ENCODE results near the gene SPACA7.

SPACA7 gene

DNA sequence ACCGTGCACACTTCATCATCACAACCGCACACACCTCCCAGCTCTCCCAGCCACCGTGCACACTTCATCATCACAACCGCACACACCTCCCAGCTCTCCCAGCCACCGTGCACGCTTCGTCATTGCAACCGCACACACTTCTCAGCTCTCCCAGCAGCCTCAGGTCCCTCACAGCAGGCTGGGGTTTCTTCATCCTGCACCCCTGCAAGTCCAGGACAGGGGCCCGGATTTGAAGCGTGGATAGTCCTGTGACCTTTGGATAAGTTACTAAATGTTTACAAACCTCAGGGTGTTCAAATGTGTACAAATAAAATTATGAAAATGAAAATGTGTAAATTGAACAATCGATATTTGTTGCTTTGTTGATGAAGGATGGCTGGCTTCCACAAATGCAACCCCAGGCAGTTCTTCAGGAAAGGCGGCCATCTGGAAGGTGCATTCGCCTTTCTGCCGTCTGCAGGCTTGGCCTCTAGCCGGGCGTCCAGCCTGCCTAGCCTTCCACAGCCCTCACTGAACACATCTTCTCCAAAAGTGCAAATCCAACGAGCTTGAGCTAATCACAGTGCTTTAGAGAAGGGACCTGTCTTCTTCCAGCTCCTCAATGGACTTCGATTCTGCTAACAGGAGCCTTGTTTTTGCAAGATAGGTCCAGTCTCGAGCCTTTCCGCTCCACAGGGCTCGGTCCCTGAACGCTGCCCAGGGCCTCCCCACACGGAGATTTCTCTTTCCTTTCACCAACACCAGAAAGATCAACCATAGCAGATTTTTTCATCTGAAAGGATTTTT lies 74.2 kb downstream of the SPACA7 start:
- Histone ChIP-seq H3K9ac (ENCODE audit: low read length in 5 of 5) (no peak overlapping the region), H3K4me1 (ENCODE audit: control insufficient read depth in 5 of 5, insufficient read depth in 5 of 5, low read length in 5 of 5) (no peaks in the 10 kb centered on the region), H3K9me3 (ENCODE audit: control insufficient read depth in 5 of 5, low read length in 5 of 5) (no peaks in the 10 kb centered on the region), H3K27me3 (ENCODE audit: control insufficient read depth in 5 of 5, insufficient read depth in 4 of 5, low read length in 5 of 5) (peaks cover 13 to 32% (median 23%) of the 10 kb centered on the region in 5 donors), H3K36me3 (ENCODE audit: control insufficient read depth in 5 of 5, insufficient read depth in 5 of 5, low read length in 5 of 5) (no peaks in the 10 kb centered on the region), H3K4me3 (ENCODE audit: low read depth in 1 of 5, low read length in 5 of 5) (no peak overlapping the region), H3K27ac (ENCODE audit: low read depth, low read length) (no peak overlapping the region)

DNA sequence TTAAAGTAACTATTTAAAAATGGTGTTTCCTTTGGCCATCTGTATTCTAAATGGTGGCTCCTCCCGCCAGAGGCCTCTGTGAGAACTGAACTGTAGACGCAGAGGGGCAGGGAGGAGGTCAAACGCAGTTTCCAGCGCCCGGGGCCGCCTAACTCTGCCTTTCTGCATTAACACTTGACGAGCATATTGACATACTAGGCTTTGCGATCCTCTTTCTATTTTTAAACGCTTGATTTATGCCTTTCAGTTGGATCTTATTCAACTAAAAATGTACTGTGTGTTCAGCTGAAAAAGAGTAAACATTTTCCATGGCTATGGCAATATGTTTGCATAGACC lies 74.7 kb downstream of the SPACA7 start:
- H3K27me3 ChIP-seq (ENCODE audit: control insufficient read depth in 5 of 5, insufficient read depth in 4 of 5, low read length in 5 of 5), result peaks cover 10 to 32% (median 19%) of the 10 kb centered on the region in 5 donors
- no peaks in the 10 kb centered on the region for H3K9me3 ChIP-seq (ENCODE audit: control insufficient read depth in 5 of 5, low read length in 5 of 5)
- H3K36me3 ChIP-seq (ENCODE audit: control insufficient read depth in 5 of 5, insufficient read depth in 5 of 5, low read length in 5 of 5), result no peaks in the 10 kb centered on the region
- no peak overlapping the region for H3K4me3 ChIP-seq (ENCODE audit: low read depth in 1 of 5, low read length in 5 of 5)
- H3K4me1 ChIP-seq (ENCODE audit: control insufficient read depth in 5 of 5, insufficient read depth in 5 of 5, low read length in 5 of 5), result no peaks in the 10 kb centered on the region
- no peak overlapping the region for H3K27ac ChIP-seq (ENCODE audit: low read depth, low read length)
- no peak overlapping the region for H3K9ac ChIP-seq (ENCODE audit: low read length in 5 of 5)

DNA sequence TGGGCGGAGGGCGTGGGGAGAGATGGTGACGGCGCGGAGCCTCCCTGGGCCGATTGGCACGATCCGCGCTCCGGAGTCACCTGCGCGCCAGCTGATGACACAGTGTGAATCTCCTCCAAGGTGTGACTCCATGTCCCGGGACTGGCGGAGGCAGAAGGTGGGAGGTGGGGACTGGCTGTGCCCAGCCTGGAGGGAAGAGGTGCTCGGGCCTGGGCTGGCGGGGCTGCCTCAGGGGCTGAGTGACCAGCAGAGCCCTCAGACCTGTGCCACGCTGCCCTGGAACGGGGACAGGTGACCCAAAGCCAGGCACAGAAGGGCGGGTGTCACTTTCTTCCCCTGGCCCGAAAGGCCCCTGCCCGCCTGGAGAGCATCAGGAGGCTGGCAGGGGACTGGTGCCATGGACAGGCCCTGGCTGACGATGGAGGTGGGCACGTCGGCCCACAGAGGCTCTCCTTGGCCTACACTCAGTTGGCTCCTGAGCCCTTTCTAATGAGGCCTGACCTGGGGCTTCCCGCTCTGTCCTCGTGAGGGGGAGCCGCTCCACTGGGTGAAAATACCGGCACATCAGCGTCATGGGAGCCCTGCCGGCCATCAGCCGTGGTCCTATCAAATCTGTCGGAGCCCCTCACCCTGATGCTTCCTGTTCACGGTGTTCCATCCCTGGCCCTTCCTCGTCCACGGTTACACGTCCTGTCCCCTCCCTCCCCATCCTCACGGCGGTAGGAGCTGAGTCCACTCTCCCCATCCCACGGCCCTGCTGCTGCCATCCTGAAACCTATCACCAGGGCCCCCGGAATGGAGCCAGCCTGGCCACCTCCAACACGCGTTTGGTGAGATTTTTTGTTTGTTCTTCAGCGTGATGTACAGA lies 75.6 kb downstream of the SPACA7 start:
- Histone ChIP-seq H3K4me3 (ENCODE audit: low read depth in 1 of 5, low read length in 5 of 5) (no peak overlapping the region), H3K27me3 (ENCODE audit: control insufficient read depth in 5 of 5, insufficient read depth in 4 of 5, low read length in 5 of 5) (peaks cover 8 to 30% (median 15%) of the 10 kb centered on the region in 5 donors), H3K9ac (ENCODE audit: low read length in 5 of 5) (no peak overlapping the region), H3K27ac (ENCODE audit: low read depth, low read length) (no peak overlapping the region), H3K36me3 (ENCODE audit: control insufficient read depth in 5 of 5, insufficient read depth in 5 of 5, low read length in 5 of 5) (no peaks in the 10 kb centered on the region), H3K9me3 (ENCODE audit: control insufficient read depth in 5 of 5, low read length in 5 of 5) (peaks cover 0 to 5% (median 0%) of the 10 kb centered on the region in 5 donors), H3K4me1 (ENCODE audit: control insufficient read depth in 5 of 5, insufficient read depth in 5 of 5, low read length in 5 of 5) (no peaks in the 10 kb centered on the region)

DNA sequence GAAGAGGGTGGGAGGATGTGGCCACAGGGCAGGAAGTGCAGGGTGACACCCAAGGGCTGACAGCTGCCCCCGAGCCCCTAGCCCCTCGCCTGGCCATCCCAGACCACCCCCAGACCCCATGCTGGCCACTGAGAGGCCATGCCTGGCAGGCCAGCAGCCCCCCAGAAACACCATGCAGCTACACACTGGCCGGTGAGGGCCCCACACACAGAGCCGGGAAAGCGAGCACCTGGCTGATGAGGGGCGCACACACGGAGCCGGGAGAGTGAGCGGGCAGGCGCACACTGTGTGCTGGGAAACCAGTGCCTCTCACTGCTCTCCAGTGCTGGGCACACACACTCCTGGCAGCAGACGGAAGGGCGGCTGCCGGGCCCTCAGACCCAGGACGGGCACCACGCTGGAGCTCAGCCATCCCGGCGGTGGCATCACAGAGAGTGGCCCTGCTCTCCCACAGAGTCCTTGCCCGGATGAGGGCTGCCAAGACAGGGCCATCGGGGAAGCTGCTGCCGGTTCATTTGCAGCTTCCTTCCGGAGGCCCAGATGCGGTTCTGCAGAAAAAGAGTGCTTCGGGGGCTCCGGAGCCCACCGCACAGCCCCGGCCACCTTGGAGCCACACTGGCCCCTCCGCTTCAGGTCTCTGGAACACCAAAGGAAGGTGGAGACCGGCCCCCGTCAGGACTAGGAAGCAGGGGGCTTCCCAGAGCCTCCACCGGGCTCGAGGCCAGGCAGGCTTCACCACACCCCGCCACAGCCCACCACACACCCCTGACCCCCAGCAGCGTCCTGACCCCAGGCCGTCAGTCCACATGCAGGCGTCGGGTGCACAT lies 76.4 kb downstream of the SPACA7 start:
- H3K9ac ChIP-seq (ENCODE audit: low read length in 5 of 5), result no peak overlapping the region
- H3K9me3 ChIP-seq (ENCODE audit: control insufficient read depth in 5 of 5, low read length in 5 of 5), result peaks cover 0 to 5% (median 0%) of the 10 kb centered on the region in 5 donors
- no peaks in the 10 kb centered on the region for H3K4me1 ChIP-seq (ENCODE audit: control insufficient read depth in 5 of 5, insufficient read depth in 5 of 5, low read length in 5 of 5)
- H3K27me3 ChIP-seq (ENCODE audit: control insufficient read depth in 5 of 5, insufficient read depth in 4 of 5, low read length in 5 of 5), result peaks cover 6 to 29% (median 14%) of the 10 kb centered on the region in 5 donors
- no peak overlapping the region for H3K27ac ChIP-seq (ENCODE audit: low read depth, low read length)
- H3K36me3 ChIP-seq (ENCODE audit: control insufficient read depth in 5 of 5, insufficient read depth in 5 of 5, low read length in 5 of 5), result no peaks in the 10 kb centered on the region
- no peak overlapping the region for H3K4me3 ChIP-seq (ENCODE audit: low read depth in 1 of 5, low read length in 5 of 5)

DNA sequence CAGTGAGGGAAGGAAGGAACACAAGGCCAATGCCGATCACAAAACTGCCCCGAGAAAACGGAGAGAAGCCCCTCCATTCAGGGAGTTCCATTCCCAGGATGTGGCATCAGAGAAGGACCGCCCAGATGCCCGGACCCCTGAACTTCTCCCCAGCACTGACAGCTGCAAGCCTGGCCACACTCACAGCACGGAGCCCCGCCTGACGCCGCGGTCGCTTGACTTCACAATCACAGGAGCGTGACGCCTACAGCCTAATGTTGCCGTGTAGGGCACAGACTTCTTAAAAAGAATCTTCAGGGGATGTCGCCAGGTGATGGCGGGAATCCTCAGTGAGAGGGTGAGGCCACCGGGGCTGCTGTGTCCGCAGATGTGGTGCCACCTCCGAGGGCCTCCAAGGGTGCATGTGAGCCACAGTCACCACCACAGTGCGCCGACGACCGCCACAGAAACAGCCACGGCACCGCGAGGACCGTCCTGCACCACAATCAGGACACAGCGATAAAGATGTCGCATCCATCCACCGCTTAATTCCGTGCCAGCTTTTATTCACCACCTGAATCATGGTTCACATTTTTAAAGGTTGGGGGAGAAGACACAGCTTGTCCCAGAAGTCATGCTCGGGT lies 77.2 kb downstream of the SPACA7 start:
- H3K9ac ChIP-seq (ENCODE audit: low read length in 5 of 5), result no peak overlapping the region
- H3K27ac ChIP-seq (ENCODE audit: low read depth, low read length), result no peak overlapping the region
- H3K9me3 ChIP-seq (ENCODE audit: control insufficient read depth in 5 of 5, low read length in 5 of 5), result peaks cover 0 to 5% (median 0%) of the 10 kb centered on the region in 5 donors
- H3K4me3 ChIP-seq (ENCODE audit: low read depth in 1 of 5, low read length in 5 of 5), result no peak overlapping the region
- H3K36me3 ChIP-seq (ENCODE audit: control insufficient read depth in 5 of 5, insufficient read depth in 5 of 5, low read length in 5 of 5), result no peaks in the 10 kb centered on the region
- peaks cover 4 to 24% (median 14%) of the 10 kb centered on the region in 5 donors for H3K27me3 ChIP-seq (ENCODE audit: control insufficient read depth in 5 of 5, insufficient read depth in 4 of 5, low read length in 5 of 5)
- H3K4me1 ChIP-seq (ENCODE audit: control insufficient read depth in 5 of 5, insufficient read depth in 5 of 5, low read length in 5 of 5), result no peaks in the 10 kb centered on the region

DNA sequence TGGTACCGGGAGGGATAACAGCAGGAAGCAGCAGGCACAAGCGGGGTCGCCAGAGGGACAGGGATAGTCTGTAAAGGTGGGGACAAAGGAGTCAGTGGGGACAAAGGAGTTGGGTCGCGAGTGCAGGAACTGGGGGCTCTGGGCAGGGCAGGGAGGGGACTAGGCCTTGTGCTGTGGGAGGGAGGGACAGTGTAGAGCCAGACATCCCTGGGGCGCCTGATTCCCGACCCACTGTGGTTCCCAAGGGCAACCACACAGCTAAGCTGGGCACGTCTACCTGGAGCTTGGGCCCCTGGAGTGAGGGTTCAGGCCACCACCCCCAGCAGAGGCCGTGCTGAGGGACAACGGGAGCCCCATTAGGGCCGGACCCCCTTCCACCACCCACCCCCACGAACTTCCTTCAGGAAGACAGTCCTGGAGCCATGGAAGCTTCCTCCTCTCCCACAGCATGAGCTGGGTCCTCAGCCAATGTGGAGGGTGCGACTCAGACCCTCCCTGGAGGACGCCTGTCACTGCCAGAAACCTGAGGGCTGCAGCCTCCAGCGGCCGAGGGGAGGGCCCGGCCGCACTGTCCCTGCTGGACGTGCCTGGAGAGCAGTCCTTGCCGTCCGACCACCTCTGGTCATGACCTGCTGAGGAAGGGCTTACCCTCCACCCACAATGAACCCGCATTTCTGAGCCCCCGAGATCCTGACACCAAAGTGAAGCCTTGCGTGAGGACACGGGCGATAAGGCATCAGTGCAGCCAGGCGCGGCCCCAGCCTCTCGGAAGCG lies 77.9 kb downstream of the SPACA7 start:
- H3K27me3 ChIP-seq (ENCODE audit: control insufficient read depth in 5 of 5, insufficient read depth in 4 of 5, low read length in 5 of 5), result peaks cover 0 to 22% (median 11%) of the 10 kb centered on the region in 5 donors
- H3K36me3 ChIP-seq (ENCODE audit: control insufficient read depth in 5 of 5, insufficient read depth in 5 of 5, low read length in 5 of 5), result no peaks in the 10 kb centered on the region
- H3K4me1 ChIP-seq (ENCODE audit: control insufficient read depth in 5 of 5, insufficient read depth in 5 of 5, low read length in 5 of 5), result no peaks in the 10 kb centered on the region
- no peak overlapping the region for H3K4me3 ChIP-seq (ENCODE audit: low read depth in 1 of 5, low read length in 5 of 5)
- peaks cover 0 to 5% (median 3%) of the 10 kb centered on the region in 5 donors for H3K9me3 ChIP-seq (ENCODE audit: control insufficient read depth in 5 of 5, low read length in 5 of 5)
- H3K9ac ChIP-seq (ENCODE audit: low read length in 5 of 5), result no peak overlapping the region
- no peak overlapping the region for H3K27ac ChIP-seq (ENCODE audit: low read depth, low read length)

DNA sequence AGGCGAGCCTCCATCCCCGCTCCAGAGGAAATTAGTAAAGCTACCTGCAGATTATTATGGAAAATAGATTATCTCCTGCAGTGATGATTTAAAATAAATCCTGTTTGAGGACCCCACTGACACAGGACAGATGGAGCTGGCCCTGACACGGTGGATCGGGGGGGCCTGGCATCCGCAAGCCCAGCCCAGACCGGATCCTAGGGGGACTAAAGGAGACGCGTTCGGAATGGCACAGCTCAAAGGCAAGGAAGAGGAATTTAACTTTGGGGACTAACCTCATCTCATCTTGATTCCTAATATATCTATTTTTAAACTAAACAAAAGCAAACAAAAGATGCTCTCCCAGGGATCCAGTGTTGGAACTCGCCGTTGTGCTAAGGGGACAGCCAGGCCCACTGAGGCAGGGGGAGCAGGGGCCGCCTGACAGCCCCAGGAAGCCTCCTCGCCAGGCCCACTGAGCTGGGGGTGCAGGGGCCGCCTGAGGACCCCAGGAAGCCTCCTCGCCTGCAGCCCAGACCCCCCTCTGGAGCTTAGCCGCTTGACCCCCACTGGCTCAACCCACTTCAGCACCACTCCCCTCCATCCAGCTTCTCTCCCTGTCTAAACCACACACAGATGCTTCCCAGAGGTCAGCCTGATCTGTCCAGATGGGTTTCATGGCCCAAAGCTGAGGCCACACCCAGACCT lies 78.6 kb downstream of the SPACA7 start:
- no peaks in the 10 kb centered on the region for H3K36me3 ChIP-seq (ENCODE audit: control insufficient read depth in 5 of 5, insufficient read depth in 5 of 5, low read length in 5 of 5)
- H3K9ac ChIP-seq (ENCODE audit: low read length in 5 of 5), result no peak overlapping the region
- H3K27ac ChIP-seq (ENCODE audit: low read depth, low read length), result no peak overlapping the region
- no peaks in the 10 kb centered on the region for H3K4me1 ChIP-seq (ENCODE audit: control insufficient read depth in 5 of 5, insufficient read depth in 5 of 5, low read length in 5 of 5)
- H3K27me3 ChIP-seq (ENCODE audit: control insufficient read depth in 5 of 5, insufficient read depth in 4 of 5, low read length in 5 of 5), result peaks cover 0 to 22% (median 11%) of the 10 kb centered on the region in 5 donors
- no peak overlapping the region for H3K4me3 ChIP-seq (ENCODE audit: low read depth in 1 of 5, low read length in 5 of 5)
- H3K9me3 ChIP-seq (ENCODE audit: control insufficient read depth in 5 of 5, low read length in 5 of 5), result peaks cover 0 to 7% (median 6%) of the 10 kb centered on the region in 5 donors

DNA sequence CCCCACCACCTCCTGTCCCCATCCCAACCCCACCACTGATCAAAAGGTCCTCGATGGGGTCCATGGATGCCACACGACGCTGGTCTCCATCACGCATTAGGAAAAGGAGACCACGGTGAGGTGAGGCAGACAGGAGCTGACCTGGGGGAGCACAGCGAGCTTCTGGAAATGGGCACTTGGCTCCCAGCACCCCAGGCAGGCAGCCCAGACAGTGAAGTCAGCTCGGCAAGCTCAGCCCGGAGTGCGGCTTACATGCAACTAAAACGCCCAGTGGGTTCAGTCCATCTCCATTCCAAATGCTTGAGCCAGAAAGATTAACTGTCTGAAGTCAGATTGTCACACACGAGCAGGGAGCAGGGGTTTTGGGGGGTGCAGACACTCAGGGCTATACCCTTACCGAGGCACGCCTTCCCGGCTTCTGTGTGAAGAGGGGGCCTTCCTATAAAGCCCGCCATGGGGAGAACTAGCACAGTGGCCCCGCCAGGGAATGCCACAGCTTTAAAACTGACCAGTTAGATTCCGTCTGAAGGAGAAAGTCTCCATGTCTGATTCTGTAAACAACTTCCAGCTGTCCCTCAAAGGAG lies 79.4 kb downstream of the SPACA7 start:
- no peak overlapping the region for H3K27ac ChIP-seq (ENCODE audit: low read depth, low read length)
- H3K27me3 ChIP-seq (ENCODE audit: control insufficient read depth in 5 of 5, insufficient read depth in 4 of 5, low read length in 5 of 5), result peaks cover 0 to 22% (median 11%) of the 10 kb centered on the region in 5 donors
- H3K36me3 ChIP-seq (ENCODE audit: control insufficient read depth in 5 of 5, insufficient read depth in 5 of 5, low read length in 5 of 5), result no peaks in the 10 kb centered on the region
- no peak overlapping the region for H3K9ac ChIP-seq (ENCODE audit: low read length in 5 of 5)
- H3K9me3 ChIP-seq (ENCODE audit: control insufficient read depth in 5 of 5, low read length in 5 of 5), result peaks cover 0 to 9% (median 6%) of the 10 kb centered on the region in 5 donors
- no peak overlapping the region for H3K4me3 ChIP-seq (ENCODE audit: low read depth in 1 of 5, low read length in 5 of 5)
- no peaks in the 10 kb centered on the region for H3K4me1 ChIP-seq (ENCODE audit: control insufficient read depth in 5 of 5, insufficient read depth in 5 of 5, low read length in 5 of 5)

Data from subcutaneous abdominal adipose tissue (tissue), 5 donors.